Fibroblast of skin of back (primary cell): ENCODE results near the gene SMCO1. TPM values are rescaled to one million over a fixed set of nuclear protein-coding genes. Genes with fewer than 3 reads are reported as not detected.
A peak's percentile ranks its signal among the peaks of the same experiment; 100 is the strongest.
"Not testable (repeated sequence)": the region's sequence is repeated elsewhere in the genome, so short reads cannot be mapped to it uniquely, and the experiment has no call there.

Experiments used
- DNase-seq: peaks from one replicate; pipeline ENCODE4 v3.0.0-alpha.2; 2013
- polyA plus RNA-seq, 2 experiments: library from polyadenylated mRNA; unstranded; fragments of 120-200 nt; gene quantifications; one replicate each; pipeline ENCODE4 v1.2.1, GENCODE V29; 2013; ENCODE audit not compliant: insufficient read length in 2 of 2

The SMCO1 gene
- not detected for polyA plus RNA-seq (2013, experiment 1 of 2; ENCODE audit: insufficient read length)
- polyA plus RNA-seq (2013, experiment 2 of 2; ENCODE audit: insufficient read length): not detected

DNA sequence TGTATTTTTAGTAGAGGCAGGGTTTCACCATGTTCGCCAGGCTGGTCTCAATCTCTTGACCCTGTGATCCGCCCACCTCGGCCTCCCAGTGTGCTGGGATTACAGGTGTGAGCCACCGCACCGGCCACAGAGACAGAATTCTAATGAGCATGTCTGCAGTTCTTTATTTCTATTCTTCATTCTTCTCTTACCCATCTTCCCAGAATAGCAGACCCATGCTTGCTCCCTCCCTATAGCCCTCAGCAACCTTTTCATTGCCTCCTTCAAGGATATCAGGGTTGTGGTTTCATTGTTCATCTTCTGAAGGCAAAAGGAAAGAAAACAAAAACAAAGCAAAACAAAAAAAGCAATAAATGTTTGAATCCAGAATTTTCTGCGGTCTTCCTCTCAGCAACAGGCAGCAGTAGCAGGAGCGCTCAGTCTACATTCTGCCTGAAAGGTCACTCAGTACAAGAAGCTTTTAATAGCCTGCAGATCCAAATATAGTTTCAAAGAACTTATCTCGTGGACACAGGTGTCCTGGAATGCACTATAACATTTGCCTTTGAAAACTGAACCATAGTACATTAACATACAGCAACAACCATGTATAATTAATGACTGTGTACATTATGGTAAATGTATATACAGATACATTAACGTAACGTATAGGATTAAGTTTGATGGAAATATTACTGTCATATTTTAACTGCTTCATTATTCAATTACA is at the start of gene SMCO1:
Gene SMCO1 (minus strand): TSS at position 434 of the 709 bp plus-strand sequence. CDS start 137 bp downstream, at position 297.
- DNase-seq: no peak

DNA sequence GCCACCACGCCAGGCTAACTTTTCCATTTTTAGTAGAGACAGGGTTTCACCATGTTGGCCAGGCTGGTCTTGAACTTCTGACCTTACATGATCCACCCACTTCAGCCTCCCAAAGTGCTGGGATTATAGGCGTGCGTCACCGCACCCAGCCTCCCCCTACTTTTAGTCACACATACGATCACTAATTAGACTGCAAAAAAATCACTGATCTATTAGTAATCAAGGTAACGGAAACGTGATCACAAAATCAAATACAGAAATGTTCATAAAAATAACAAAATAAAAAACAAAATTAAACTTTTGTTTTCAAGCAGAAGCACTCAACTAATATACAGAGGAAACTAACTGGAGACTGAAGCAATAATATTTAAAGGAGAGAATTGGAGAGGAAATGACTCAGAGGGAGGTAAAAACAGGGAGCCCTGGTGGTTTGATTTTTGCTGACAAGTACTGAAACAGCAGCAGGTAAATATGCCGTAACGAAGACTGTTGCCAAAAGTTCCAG is 48.6 kb upstream of the SMCO1 start:
- no peak for DNase-seq

GRCh38 chr3:196559826-196560225 is 44.7 kb upstream of the SMCO1 start:
- DNase-seq: peak; percentile 60

DNA sequence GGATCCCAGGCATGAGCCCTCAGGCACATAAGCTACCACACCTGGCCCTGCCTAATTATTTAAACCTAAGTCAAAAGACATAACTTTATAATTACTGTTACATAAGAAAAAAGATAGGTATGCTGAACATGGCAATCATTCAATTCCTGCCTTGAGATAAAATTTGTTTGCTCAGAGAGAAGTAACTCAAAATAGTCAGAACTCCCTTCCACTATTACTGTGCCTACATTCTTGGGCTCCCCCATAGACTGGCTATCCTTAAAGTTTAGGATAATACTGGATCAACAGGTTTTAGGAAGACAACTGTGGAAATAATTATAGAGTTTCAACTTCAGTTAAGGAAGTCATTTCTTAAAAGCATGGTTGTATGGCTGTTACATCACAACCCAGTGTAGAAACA is 43.3 kb upstream of the SMCO1 start:
- no peak for DNase-seq

- no peak for DNase-seq
Observed at GRCh38 chr3:196557236-196557635, 42.1 kb upstream of the SMCO1 start.

- no peak for DNase-seq
Observed at GRCh38 chr3:196555295-196555694, 40.1 kb upstream of the SMCO1 start.

DNA sequence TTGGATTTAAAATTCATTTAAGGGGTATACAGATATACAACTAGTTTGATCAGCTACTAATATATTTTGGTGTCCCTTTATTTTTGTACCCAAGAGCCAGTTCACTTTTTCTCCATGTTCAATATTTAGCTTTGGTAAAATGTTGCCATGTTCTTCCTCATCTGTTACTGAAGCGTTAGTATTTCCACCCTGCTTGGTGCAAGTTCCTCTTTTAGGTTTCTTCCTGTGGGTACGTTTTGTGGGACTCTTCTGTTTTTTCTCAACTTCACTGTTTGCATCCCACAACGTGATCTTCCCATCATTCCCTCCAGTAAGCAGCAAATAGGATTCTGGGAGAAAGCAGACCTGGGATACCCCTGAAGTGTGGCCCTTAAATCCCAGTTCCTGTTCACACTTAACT is 39.1 kb upstream of the SMCO1 start:
- no peak for DNase-seq

- no peak for DNase-seq
Observed at GRCh38 chr3:196553551-196553950, 38.4 kb upstream of the SMCO1 start.

DNA sequence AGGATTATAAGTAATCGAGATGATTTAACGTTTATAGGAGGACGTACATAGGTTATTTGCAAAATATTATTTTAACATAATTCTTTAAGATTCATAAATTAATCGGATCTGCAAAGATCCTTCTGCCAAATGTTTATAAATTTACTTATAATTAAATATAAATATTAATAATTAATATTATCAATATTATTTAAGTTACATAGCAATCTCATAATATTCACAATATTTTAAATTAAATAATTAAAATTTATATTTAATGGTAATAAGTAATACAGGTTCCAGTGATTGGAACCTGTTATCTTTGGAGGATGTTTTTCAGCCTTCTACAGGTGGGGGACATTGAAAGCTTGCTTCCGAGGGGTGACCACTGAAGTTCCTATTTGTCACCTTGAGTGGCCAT is 37.1 kb upstream of the SMCO1 start:
- no peak for DNase-seq

DNA sequence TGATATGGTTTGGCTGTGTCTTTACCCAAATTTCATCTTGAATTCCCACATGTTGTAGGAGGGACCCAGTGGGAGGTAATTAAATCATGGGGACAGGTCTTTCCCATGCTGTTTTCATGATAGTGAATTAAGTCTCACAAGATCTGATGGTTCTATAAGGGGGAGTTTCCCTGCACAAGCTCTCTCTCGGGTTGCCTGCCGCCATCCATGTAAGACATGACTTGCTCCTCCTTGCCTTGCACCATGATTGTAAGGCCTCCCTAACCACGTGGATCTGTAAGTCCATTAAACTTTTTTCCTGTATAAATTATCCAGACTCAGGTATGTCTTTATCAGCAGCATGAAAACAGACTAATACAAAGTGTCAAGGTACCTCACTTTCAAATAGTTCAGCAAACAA is 35.0 kb upstream of the SMCO1 start:
- DNase-seq: not testable (repeated sequence)

- not testable (repeated sequence) for DNase-seq
Observed at GRCh38 chr3:196549312-196549711, 34.2 kb upstream of the SMCO1 start.

- no peak for DNase-seq
Observed at GRCh38 chr3:196547067-196547466, 31.9 kb upstream of the SMCO1 start.

GRCh38 chr3:196546537-196546936 is 31.4 kb upstream of the SMCO1 start:
- DNase-seq: no peak

- no peak for DNase-seq
Observed at GRCh38 chr3:196544491-196544992, 29.4 kb upstream of the SMCO1 start.

DNA sequence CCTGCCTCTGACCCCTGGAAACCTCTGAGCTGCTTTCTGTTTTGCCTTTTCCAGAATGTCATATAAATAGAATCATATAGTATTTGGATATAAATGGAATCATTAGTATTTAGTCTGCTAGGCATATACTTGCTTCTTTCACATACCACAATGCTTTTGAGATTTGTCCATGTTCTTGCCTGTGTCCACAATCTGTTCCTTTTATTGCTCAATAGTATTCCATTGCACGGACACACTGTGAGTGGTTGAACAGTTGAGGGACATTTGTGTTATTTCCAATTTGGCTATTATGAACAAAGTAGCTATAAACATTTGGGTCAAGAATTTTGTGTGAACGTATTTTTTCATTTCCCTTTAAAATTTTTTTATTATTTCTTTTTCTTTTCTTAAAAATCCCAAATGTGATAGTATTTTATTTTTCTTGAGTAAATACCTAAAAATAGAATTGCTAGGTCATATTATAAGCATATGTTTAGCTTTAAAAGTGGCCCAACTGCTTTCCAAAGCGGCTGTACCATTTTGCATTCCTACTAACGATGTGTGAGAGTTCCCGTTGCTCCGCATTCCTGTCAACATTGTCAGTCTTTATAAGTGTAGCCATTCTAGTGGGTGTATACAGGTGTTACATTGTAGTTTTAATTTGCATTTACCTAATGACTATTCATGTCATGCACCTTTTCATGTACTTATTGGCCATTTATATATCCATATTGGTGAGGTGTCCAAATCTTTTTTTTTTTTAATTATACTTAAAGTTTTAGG is 26.7 kb upstream of the SMCO1 start:
- DNase-seq: no peak

GRCh38 chr3:196537319-196537984 is 22.3 kb upstream of the SMCO1 start:
- DNase-seq: no peak

DNA sequence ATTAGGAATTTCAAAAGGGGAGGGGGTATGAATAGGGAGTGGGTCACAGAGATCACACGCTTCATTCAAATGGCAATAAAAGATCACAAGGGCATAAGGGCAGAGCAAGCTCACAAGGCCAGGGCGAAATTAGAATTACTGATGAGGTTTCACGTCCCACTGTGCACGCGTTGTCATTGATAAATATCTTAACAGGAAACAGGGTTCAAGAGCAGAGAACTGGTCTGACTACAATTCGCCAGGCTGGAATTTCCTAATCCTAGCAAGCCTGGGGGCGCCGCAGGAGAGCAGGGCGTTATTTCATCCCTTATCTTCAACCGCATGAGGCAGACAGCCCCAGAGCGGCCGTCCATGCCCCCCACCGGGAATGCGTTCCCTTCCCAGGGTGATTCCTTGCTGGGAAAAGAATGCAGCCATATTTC is 18.1 kb upstream of the SMCO1 start:
- peak; percentile 57 for DNase-seq

DNA sequence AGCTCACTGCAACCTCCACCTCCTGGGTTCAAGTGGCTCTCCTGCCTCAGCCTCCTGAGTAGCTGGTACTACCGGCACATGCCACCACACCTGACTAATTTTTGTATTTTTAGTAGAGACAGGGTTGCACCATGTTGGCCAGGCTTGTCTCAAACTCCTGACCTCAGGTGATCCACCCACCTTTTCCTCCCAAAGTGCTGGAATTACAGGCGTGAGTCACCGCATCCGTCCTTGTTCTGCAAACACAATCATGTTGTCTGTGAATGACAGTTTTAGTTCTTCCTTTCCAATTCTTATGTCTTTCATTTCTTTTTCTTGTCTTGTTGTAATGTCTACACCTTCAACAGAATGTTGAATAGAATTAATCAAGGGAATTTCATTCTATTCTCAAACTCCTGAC is 16.3 kb upstream of the SMCO1 start:
- DNase-seq: no peak

DNA sequence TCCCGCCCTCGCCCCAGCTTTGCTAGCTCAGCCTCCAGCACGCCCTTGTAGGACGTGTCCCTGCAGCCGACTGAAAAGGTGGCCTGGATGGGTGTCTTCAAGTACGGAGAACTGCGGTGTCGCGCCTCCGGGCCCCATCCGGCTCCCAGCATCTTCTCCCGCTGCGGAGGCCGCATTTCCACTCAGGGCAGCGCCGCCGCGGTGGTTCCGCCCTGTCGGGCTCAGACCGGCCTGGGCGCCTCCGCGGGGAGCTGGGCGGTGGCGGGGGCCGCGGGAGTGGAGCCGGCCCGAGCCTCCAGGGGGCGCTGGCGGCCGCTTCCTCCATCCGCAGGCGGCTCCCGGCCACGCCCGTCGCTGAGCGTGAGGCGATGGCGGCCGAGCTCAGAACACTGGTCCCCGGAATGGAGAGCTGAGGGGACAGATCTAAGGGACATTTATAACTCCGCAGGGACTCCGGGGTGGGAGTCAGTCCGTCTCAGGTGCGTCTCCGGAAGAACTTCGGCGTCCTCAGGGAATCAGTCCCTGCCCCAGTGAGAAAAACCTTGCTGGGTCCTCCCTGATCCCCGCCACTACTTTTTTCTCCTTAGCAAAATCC is 13.6 kb upstream of the SMCO1 start:
- DNase-seq: peak; percentile 63

- DNase-seq: no peak
Observed at GRCh38 chr3:196525141-196525540, 10.0 kb upstream of the SMCO1 start.

- DNase-seq: no peak
Observed at GRCh38 chr3:196524527-196524926, 9.4 kb upstream of the SMCO1 start.

DNA sequence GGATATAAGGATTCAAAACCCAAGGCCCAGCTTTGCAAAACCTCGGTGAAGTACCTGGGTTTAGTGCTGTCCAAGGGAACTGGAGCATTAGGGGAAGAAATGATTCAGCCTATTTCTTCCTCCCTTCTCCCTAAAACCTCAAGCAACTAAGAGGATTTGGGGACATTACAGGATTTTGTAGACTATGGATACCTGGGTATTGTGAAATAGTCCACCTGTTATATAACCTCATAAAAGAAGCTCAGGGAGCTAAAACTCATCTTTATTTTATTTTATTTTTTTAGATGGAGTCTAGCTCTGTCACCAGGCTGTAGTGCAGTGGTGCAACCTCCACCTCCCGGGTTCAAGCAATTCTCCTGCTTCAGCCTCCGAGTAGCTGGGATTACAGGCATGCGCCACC is 8.7 kb upstream of the SMCO1 start:
- DNase-seq: no peak

GRCh38 chr3:196521291-196521690 is 6.1 kb upstream of the SMCO1 start:
- DNase-seq: not testable (repeated sequence)
